ENCODE results near the gene MAGI2. TPM values are rescaled to one million over a fixed set of nuclear protein-coding genes. Genes with fewer than 3 reads are reported as not detected.

The MAGI2 gene
- total RNA-seq, 1 experiment from 2014 or later: 0.22 TPM

DNA sequence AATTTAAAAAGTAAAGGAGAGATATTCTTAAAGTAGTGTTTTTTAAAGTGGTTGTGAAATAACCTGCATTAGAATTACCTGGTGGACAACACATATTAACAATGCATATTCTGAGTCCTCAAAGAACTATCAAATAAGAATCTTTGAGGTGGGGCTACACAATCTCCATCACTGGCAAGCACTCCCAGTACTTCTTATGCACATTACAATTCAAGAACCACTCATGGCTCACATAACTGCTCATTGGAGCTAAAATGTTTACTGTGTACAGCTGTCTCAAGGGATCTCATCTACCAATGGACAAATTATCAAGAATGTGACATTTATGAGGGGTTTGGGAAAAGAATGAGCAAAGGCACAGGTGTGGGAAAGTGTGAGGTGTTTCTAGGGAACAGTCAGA is 962.9 kb downstream of the MAGI2 start:
- TF ChIP-seq CBX3 (IDR thresholded peaks at IDR 0.05; ENCODE audit: low read depth): no peak
- TF ChIP-seq POLR2AphosphoS5 (IDR thresholded peaks at IDR 0.05; ENCODE audit: low read depth, low read length): no peak
- no peak for TF ChIP-seq CEBPB (IDR thresholded peaks at IDR 0.05; ENCODE audit: low read depth)
- no peak for TF ChIP-seq RAD21 (IDR thresholded peaks at IDR 0.05; ENCODE audit: low read depth)
- TF ChIP-seq TCF7L2 (IDR thresholded peaks at IDR 0.05; ENCODE audit: borderline replicate concordance, extremely low read depth, insufficient read depth, insufficient read length): no peak
- TF ChIP-seq EGR1 (IDR thresholded peaks at IDR 0.05; ENCODE audit: low read depth): no peak
- TF ChIP-seq, protein P1, sequence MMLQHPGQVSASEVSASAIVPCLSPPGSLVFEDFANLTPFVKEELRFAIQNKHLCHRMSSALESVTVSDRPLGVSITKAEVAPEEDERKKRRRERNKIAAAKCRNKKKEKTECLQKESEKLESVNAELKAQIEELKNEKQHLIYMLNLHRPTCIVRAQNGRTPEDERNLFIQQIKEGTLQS (IDR thresholded peaks at IDR 0.05): no peak
- TF ChIP-seq, protein P2, sequence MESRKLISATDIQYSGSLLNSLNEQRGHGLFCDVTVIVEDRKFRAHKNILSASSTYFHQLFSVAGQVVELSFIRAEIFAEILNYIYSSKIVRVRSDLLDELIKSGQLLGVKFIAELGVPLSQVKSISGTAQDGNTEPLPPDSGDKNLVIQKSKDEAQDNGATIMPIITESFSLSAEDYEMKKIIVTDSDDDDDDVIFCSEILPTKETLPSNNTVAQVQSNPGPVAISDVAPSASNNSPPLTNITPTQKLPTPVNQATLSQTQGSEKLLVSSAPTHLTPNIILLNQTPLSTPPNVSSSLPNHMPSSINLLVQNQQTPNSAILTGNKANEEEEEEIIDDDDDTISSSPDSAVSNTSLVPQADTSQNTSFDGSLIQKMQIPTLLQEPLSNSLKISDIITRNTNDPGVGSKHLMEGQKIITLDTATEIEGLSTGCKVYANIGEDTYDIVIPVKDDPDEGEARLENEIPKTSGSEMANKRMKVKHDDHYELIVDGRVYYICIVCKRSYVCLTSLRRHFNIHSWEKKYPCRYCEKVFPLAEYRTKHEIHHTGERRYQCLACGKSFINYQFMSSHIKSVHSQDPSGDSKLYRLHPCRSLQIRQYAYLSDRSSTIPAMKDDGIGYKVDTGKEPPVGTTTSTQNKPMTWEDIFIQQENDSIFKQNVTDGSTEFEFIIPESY (IDR thresholded peaks at IDR 0.05; ENCODE audit: extremely low read depth, insufficient replicate concordance, low read length): no peak
- no peak for TF ChIP-seq SRF (IDR thresholded peaks at IDR 0.05; ENCODE audit: low read depth)
- no peak for TF ChIP-seq ZFX (IDR thresholded peaks at IDR 0.05)
- no peak for TF ChIP-seq SIN3A (IDR thresholded peaks at IDR 0.05; ENCODE audit: low read depth)
- TF ChIP-seq SP1 (IDR thresholded peaks at IDR 0.05; ENCODE audit: low read depth): no peak
- TF ChIP-seq, protein P3, sequence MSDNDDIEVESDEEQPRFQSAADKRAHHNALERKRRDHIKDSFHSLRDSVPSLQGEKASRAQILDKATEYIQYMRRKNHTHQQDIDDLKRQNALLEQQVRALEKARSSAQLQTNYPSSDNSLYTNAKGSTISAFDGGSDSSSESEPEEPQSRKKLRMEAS (IDR thresholded peaks at IDR 0.05): no peak
- TF ChIP-seq, protein P4, sequence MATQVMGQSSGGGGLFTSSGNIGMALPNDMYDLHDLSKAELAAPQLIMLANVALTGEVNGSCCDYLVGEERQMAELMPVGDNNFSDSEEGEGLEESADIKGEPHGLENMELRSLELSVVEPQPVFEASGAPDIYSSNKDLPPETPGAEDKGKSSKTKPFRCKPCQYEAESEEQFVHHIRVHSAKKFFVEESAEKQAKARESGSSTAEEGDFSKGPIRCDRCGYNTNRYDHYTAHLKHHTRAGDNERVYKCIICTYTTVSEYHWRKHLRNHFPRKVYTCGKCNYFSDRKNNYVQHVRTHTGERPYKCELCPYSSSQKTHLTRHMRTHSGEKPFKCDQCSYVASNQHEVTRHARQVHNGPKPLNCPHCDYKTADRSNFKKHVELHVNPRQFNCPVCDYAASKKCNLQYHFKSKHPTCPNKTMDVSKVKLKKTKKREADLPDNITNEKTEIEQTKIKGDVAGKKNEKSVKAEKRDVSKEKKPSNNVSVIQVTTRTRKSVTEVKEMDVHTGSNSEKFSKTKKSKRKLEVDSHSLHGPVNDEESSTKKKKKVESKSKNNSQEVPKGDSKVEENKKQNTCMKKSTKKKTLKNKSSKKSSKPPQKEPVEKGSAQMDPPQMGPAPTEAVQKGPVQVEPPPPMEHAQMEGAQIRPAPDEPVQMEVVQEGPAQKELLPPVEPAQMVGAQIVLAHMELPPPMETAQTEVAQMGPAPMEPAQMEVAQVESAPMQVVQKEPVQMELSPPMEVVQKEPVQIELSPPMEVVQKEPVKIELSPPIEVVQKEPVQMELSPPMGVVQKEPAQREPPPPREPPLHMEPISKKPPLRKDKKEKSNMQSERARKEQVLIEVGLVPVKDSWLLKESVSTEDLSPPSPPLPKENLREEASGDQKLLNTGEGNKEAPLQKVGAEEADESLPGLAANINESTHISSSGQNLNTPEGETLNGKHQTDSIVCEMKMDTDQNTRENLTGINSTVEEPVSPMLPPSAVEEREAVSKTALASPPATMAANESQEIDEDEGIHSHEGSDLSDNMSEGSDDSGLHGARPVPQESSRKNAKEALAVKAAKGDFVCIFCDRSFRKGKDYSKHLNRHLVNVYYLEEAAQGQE (IDR thresholded peaks at IDR 0.05; ENCODE audit: low read depth): no peak
- TF ChIP-seq YY1 (IDR thresholded peaks at IDR 0.05; ENCODE audit: extremely low read depth, insufficient replicate concordance, low read depth, low read length): no peak
- TF ChIP-seq JUND (IDR thresholded peaks at IDR 0.05): no peak
- no peak for TF ChIP-seq EZH2phosphoT487 (IDR thresholded peaks at IDR 0.05; ENCODE audit: borderline replicate concordance)
- POLR2A ChIA-PET: no interaction called here
- Histone ChIP-seq H3K4me1 (ENCODE audit: control insufficient read depth in 1 of 2, insufficient read depth in 2 of 2, low read length in 2 of 2) (no peaks in the 10 kb centered on the region), H2AFZ (ENCODE audit: low read depth, low read length, poor library complexity, severe bottlenecking) (no peak overlapping the region), H3K9ac (ENCODE audit: low read length) (no peak overlapping the region), H3K27me3 (ENCODE audit: insufficient read depth, low read length) (peaks cover 59% of the 10 kb centered on the region), H3K36me3 (ENCODE audit: control insufficient read depth in 1 of 2, insufficient read depth in 2 of 2, low read length in 2 of 2) (no peaks in the 10 kb centered on the region), H3K4me2 (ENCODE audit: low read length) (no peak overlapping the region), H3K79me2 (ENCODE audit: insufficient read depth, low read length) (no peaks in the 10 kb centered on the region), H3K9me2 (ENCODE audit: insufficient read depth) (no peaks in the 10 kb centered on the region), H3K4me3 (replicated peaks in 1 of 2; ENCODE audit: low read depth in 1 of 2, low read length in 2 of 2) (no peak overlapping the region), H4K20me1 (ENCODE audit: insufficient read depth) (no peaks in the 10 kb centered on the region), H3K9me3 (ENCODE audit: control insufficient read depth in 1 of 2, insufficient read depth in 1 of 2, low read depth in 1 of 2, low read length in 2 of 2) (no peaks in the 10 kb centered on the region), H3K27ac (ENCODE audit: low read depth, low read length) (no peak overlapping the region)
- RAD21 ChIA-PET (ENCODE audit: low non-redundant PET in 1 of 2, low total read pairs in 2 of 2, uncharacterized antibody in 2 of 2, unreplicated experiment in 2 of 2): no interaction called here
- no peak for DNase-seq (ENCODE audit: low read depth, low spot score)
- CTCF ChIA-PET: no interaction called here
- BruUV-seq (replicated peaks): no TSS peak
- intact Hi-C loops (cut with micrococcal nuclease): no loop called here
- ATAC-seq: no peak
